ENCODE data around the gene RNH1.

Gene RNH1

DNA sequence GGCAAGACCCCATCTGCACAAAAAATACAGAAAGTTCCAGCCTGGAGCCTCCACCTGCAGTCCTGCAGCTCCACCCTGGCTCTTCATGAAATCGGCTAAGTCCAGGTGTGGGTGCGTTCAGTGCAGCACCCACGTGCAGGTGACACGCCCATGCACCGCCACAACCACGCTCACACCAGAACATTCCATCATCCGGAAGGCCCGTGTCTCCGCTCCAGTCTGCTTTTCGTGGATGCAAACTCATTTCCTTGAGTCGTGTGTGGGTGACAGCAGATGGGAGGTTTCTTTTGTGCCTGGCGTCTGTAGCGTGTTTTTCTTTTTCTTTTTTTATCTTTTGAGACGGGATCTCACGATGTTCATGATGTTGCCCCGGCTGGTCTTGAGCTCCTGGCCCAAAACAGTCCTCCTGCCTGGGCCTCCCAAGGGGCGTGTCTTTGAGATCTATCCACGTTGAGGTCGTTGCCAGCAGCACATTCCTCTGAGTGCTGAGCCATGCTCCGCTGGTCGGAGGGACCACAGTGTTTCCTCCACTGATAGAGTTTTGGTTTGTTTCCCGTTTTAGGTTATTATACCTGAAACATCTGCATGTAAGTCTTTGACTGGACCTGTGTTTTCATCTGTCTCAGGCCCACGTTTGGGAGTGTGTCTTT lies 49.8 kb downstream of the RNH1 start:
- DNase-seq (ENCODE audit: low spot score), result no peak

DNA sequence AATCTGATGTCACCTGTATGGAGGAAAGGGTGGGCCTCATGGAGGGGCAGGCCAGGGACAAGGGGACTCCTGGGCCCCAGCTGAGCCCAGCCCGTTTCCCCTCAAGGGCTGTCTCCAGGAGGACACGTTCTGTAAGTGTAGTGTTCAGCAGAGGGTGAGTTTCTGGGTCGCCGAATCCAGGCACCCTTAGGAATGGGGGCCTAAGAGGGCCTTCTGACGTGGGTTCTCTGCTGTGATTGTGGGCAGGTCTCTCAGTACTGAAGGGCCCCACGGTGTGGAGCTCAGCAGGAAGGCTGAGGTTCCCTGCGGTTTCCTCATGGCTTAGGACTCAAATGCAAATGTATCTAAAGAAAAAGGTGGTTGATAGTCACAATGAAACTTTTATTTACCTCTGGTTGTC lies 50.5 kb downstream of the RNH1 start:
- DNase-seq (ENCODE audit: low spot score), result no peak

DNA sequence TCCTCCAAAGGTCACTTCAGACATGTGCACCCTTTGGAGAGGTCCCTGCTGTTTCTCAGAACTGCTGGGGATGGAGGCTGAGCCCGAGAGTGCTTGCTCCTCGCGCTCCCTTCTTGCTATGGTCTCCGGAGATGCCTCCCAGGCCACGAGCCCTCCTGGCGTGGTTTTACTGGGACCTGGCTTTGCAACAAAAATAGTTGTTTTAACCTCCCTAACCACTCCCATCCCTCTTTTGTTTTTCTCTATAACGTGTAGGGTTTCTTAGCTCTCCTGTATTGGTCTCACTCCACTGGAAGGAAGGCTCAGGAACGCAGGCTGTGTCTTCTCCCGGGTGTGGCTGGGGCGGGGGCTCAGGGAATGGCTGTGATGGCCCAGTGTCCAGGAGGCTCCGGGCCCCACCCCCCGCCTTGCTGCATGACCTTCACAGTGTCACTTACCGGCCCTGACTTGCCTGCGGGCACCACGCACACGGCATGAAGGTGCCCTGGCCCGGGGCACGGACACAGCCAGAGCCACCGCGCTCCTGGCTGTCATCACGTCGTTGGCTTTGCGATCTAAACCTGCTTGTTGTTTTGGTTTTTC lies 51.4 kb downstream of the RNH1 start:
- DNase-seq (ENCODE audit: low spot score), result no peak

DNA sequence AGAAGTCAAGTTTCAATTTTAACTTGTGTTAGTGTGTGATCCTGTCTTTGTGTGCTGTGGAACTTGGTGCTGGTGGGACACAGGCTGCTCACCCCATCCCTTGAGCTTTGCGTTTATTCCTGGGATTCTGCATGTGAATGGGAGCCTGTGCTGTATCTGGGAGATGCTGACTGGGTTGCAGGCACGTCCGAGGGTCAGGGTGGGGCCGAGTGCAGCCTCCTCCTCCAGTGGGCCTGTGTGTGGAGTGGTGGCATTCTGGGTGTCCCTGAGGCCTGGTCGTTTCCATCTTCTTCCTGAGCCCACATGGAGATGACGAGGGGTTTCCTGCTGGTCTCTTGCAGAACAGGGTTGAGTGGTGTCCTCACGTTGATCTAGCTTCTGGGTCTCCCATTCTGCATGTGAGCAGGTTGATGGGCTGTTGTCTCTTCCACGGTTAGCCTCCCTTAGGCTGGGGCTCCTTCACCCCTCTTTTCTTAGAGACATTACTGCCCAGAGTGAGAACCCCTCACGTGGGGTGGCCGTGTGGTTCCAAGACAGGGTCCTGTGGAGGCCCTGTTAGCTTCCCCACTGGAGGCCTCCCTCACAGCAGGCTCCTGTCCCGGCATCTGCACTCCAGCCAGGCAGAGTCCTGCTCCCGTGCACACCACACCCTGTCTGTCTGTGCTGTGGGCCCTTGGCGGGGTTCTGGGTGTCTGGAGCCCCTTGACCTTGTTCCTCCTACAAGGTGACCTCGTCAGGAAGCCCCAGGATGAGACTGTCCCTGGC lies 52.1 kb downstream of the RNH1 start:
- no peak for DNase-seq (ENCODE audit: low spot score)

DNA sequence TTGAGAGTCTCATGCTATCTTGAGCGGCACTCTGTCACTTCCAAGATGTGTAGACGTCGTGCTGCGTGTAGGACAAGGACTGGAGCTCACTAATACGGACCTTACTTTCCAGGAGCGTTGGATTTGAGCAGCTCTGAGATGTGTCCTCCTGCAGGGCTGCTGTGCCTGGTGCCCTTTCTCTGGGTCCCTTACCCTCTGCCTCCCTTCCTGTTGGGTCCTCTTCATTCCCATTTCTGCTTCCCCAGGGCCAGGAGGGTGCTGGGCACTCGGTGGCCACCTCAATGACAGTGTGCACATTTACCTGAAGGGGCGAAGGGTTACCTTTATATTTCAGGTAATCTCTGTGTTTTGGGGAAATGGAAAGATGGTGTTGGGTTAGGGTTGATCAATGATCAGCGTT lies 53.0 kb downstream of the RNH1 start:
- DNase-seq (ENCODE audit: low spot score), result no peak

DNA sequence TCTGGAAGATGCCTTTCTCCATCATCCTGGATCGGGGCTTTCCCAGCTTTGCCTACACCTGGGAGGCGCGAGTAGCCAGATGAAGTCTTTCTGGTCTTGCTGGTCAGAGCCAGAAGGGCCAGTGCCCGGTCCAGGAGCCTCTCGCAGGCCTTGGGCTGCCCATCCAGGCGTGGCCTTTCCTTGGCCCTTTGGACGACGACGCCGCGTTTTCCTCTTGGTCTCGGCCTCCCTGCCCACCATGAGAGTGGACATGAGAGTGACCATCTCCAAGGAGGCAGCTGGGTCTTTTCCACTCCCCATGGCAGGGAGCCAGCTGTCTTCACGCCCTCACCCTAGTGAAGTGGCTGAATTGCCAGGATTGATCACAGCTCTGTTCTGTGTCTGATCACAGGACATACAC lies 53.5 kb downstream of the RNH1 start:
- DNase-seq (ENCODE audit: low spot score), result no peak

DNA sequence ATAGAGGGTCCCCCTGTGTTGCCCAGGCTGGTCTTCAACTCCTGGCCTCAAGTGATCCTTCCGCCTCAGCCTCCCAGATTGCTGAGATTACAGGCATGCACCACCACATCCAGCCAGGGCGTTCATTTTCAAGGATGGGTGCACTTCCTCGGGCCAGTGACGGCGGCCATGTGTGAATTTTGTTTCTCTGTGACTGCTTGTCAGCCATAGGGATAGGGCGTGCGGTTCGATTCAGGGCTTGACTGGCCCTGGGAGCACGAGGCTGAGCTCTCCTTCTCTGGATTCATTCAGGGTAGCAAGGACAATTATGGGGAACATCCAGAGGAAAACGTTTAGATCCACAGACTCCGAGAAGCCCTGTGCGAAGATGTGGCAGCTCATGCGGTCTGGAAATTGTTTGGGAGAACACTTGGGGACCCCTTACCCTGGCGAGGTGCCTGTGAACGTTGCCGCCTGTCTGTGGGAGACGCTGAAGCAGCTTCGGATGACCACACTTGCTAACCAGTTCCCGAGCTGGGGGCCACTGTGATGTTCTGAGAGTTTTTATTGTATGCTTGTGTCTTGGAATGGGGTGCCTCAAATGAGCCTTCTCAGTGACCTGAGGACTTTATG lies 54.0 kb downstream of the RNH1 start:
- no peak for DNase-seq (ENCODE audit: low spot score)

DNA sequence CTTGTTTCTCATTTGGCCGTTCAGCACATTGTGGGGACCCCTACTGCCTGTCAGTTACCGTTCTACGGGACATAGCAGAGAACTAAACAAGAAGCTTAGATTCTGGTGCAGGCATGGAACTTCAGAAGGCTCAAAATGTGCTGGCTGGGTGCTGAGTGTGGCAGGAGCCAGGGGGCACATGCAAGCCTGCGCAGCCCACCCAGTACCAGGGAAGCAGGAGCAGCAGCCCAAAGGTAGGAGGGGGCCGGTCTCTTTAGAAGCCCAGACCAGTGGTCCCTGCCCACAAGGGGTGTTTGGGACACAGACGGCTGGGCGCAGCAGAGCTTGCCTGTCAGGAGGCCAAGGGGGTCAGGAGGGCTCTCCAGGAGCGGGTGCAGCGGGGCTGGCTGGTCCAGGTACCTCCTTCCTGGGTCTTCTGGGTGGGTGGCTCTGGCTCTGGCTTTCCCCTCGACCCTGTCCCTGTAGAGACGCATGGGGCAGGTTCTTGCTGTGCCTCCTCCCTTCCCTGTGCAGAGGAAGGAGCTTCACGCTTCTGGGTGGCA lies 54.8 kb downstream of the RNH1 start:
- DNase-seq (ENCODE audit: low spot score), result no peak

DNA sequence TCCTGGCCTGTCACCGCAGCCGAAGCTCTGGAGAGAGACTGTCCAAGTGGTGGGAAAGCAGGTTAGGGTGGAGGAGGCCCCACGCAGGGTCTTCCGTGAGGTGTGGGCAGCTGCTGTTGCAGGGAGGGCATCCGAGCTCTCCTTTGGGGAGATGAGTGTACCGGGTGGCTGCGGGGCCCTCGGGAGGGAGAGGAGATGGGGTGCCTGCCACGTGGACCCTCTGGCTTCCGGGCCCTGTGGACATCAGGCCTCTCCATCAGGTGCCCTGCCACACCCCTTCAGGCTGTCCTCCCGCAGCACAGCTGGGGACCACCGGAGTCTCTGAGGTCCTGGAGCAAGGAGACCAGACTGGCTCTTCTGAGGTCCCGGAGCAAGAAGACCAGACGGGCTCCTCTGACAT lies 55.3 kb downstream of the RNH1 start:
- no peak for DNase-seq (ENCODE audit: low spot score)

DNA sequence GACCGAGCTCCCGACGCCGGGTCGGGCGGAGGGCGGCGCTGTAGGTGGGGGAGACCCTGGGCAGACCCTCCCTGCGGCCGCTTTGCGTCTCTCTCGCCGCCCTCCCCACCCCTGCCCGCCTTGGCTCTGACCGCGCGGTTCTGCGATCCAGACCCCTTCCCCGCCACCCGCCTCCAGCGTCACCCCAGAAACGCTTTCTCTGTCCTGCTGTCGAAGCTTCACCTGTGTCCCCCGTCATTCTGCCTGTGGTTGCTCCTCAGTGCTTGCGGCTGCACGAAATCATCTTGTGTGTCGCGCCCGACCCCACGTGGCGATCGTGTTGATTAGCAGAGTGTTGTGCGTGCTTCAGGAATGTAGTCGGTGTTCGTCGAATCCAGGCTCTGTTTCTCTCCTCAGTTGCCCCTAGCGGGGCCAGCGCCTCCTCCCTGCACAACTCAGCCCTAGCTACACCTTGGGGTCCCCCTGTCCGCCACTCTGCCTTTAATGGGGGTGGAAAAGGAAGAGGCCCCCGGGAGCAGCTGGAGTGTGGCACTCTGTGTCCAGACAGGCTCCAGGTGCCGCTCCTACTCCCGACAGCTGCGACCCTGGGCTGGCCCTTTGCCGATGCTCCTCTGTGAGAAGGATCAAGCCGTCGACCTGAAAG lies 56.1 kb downstream of the RNH1 start:
- peak; percentile 79 for DNase-seq (ENCODE audit: low spot score)

DNA sequence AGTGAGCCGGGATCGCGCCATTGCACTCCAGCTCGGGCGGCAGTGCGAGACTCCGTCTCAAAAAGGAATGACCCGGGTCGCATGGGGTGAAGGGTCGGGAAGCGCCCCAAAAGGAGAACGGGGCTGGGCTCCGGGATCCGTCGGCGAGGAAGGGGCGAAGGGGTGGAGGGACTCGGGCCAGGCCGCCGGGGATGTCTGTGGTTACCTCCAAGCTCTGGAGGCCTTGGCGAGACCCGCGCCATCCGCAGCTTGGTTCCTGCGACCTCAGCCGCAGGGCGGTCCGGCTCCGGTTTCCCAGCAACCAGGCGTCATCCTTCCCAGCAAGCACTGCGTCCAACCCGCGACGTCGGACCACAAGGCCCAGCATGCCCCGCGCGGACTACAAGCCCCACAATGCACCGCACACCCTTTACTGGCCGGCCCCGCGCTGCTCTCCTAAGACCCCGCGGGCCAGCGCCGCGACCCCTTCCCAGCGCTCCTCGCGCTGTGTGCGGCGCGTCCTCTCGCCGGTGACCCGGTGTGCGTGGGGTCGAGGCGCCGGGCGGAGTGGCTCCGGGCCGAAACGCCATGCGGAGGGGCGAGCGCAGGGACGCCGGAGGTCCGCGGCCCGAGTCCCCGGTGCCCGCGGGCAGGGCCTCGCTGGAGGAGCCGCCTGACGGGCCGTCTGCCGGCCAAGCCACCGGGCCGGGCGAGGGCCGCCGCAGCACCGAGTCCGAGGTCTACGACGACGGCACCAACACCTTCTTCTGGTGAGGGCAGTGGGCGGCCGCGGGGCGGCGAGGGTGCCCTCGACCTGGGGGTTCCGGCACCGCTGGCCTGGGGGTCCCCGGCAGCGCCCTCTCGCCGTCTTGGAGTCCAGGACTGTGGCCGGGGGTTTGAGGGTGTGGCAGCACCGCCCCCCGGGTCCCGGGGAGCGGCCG lies 56.9 kb downstream of the RNH1 start, which contains the start of gene PTDSS2:
Gene PTDSS2, plus strand, starts transcription at position 391 of the 920 bp plus-strand sequence. Its CDS starts 177 bp downstream, at position 568.
- DNase-seq (ENCODE audit: low spot score), result peak; percentile 92

DNA sequence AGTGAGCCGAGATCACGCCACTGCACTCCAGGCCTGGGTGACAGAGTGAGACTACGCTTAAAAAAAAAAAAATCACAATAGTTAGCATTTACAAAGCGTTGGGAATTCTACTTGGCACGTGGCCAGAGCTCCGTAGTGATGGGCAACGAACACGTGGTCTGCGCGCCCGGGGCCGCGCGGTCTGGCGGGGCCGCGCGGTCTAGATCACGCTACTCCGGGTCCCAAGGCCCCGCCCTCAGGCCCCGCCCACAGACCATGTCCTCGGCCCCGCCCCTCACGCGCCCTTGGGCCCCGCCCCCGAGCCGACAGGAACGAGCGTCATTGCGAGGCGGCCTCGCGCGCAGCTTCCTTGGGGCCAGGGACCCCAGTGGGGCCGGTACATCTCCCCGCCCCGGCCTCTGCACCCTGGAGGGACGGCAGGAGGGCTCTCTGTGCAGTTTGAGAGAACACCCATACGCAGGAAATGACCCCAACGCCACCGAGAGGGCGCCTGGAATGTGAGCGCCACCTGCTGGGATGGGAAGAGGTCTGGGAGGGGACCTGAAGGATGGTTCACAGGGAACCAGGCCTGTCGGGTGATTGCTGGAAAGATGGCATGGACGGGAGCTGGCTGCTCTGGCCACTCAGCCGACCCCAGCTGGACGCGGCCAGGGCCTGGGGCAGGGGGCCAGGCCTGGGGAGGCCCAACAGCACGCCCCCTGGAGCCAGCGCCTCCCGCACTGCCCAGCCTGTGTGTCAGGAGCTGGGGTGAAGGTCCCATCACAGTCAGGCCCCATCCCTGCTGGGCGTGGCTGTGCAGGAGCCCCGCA lies 58.9 kb downstream of the RNH1 start:
- peak; percentile 92 for DNase-seq (ENCODE audit: low spot score)

DNA sequence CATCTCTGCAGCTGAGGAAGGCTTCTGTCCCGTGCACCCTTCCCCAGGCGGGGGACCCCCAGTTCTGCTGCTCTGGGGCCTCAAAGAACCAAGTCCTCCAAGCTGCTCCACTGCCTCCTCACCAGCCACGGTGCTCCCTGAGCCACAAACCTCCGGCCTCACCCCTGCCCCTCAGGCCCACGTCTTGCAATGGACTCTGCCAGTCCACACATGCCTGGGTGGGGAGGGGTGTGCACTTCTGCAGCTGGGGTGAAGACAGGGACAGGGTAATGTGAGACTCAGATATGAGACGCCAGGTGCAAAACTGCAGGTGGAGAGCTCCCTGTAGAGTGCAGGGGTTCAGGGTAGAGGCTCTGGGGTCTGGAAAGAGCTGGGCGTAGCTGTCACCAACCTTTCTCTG lies 60.2 kb downstream of the RNH1 start:
- DNase-seq (ENCODE audit: low spot score), result no peak

DNA sequence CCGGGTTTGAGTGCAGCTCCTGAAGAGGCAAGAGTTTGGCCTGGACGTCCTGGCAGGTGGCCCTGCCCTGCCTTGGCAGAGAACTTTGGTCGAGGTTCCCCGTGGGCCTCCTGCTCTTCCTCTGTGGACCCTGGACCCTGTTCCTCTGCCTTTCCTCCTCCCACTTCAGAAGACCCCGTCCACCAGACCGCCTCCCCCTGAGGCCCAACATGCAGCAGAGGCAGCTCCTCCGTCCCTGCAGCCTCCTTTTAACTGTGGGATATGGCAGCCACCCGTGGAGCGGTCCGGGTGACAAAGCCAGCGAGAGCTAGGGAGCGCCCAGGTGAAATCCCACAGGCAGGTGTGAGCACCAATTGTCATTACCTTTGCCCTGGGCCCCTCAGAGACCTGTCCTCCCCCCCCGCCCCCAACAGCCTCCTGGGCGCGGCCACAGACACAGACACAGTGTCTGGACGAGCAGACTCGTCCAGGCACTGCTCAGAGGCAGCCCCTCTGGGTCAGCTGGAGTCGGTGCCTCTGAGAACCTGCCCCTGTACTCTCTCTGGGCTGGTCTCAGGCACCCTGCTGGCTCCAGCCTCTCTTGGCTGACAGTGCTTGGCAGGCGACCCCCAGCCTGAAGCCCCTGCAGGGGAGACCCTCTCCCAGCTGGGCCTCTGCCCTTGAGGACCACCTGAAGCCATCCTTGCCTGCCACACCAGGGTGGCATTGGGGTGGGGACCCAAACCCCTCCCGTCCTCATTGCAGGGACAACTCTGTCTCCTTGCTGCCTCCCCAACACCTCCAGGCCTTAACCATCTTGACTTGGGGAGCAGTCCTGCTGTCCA lies 61.1 kb downstream of the RNH1 start:
- peak; percentile 40 for DNase-seq (ENCODE audit: low spot score)

Data from SW480 (cell line).